Panc1 (cell line): ENCODE data around the gene JOSD2. TPM values are rescaled to one million over a fixed set of nuclear protein-coding genes. Genes with fewer than 3 reads are reported as not detected.

ENCODE experiments used
- ATAC-seq: fragments of 200-7000 bp; cut with Tn5 transposase; 2 replicates; pipeline ENCODE4 v1.9.1; 2020; ENCODE audit warnings: mild to moderate bottlenecking, moderate library complexity
- BruUV-seq: library from RNA; stranded (reverse); fragments of 400-500 nt; replicated peaks from 2 replicates; lab custom pipeline; 2021; lab: Mats Ljungman, UMichigan
- CTCF ChIA-PET: fragments of 300-600 bp; sonication (Branson Sonifier 250); formaldehyde crosslinking; loops from one replicate; lab custom pipeline; 2022; ENCODE audit warnings: antibody characterized with exemption; lab: Charles Lee
- POLR2A ChIA-PET: fragments of 300-600 bp; sonication (Branson Sonifier 250); formaldehyde crosslinking; loops from one replicate; lab custom pipeline; 2022; ENCODE audit warnings: antibody characterized with exemption; lab: Charles Lee
- DNase-seq: peaks from one replicate; pipeline ENCODE4 v3.0.0-alpha.2; 2010; ENCODE audit warnings: low read depth, low spot score
- H3K27ac ChIP-seq: 2 replicates; pipeline ENCODE4 v1.5.1; 2011; ENCODE audit warnings: mild to moderate bottlenecking, low read length, inconsistent platforms
- H3K27me3 ChIP-seq: fragments of 200-500 bp; sonication (Bioruptor generic); 2 replicates; pipeline ENCODE4 v1.6.0; 2014; ENCODE audit warnings: low read length, inconsistent platforms; ENCODE audit not compliant: control insufficient read depth, insufficient read depth
- H3K36me3 ChIP-seq: fragments of 200-500 bp; sonication (Bioruptor generic); 2 replicates; pipeline ENCODE4 v1.5.1; 2014; ENCODE audit warnings: inconsistent platforms, mild to moderate bottlenecking, low read length, moderate library complexity; ENCODE audit not compliant: control insufficient read depth, insufficient read depth
- H3K4me1 ChIP-seq: 2 replicates; pipeline ENCODE4 v1.5.1; 2011; ENCODE audit warnings: inconsistent platforms, mild to moderate bottlenecking, low read length, moderate library complexity; ENCODE audit not compliant: control insufficient read depth, insufficient read depth
- H3K4me3 ChIP-seq, 2 experiments: 2 replicates each; pipeline ENCODE4 v1.5.1; 2011 to 2012; ENCODE audit warnings: low read depth in 2 of 2, low read length in 2 of 2, mild to moderate bottlenecking in 2 of 2, inconsistent platforms in 1 of 2, moderate library complexity in 1 of 2
- H3K9me3 ChIP-seq: fragments of 200-500 bp; sonication (Bioruptor generic); 2 replicates; pipeline ENCODE4 v1.5.1; 2014; ENCODE audit warnings: low read depth, mild to moderate bottlenecking, inconsistent platforms, low read length, moderate library complexity; ENCODE audit not compliant: control insufficient read depth, insufficient read depth
- CTCF ChIP-seq: fragments of 450-650 bp; IDR thresholded peaks from 2 replicates; pipeline ENCODE4 v1.5.1; 2017; ENCODE audit warnings: mild to moderate bottlenecking
- POLR2AphosphoS5 ChIP-seq: IDR thresholded peaks from 2 replicates; pipeline ENCODE4 v1.6.1; 2012; ENCODE audit warnings: mild to moderate bottlenecking, low read depth, low read length, moderate library complexity
- REST ChIP-seq, 2 experiments: IDR thresholded peaks; 2 replicates each; pipeline ENCODE4 v1.6.1; 2011 to 2012; ENCODE audit warnings: low read depth in 2 of 2, control low read depth in 1 of 2, low read length in 1 of 2, mild to moderate bottlenecking in 1 of 2, moderate library complexity in 1 of 2; ENCODE audit not compliant: insufficient read depth in 1 of 2
- SIN3A ChIP-seq: IDR thresholded peaks from 2 replicates; pipeline ENCODE4 v1.6.1; 2012; ENCODE audit warnings: low read depth, mild to moderate bottlenecking, low read length, moderate library complexity, borderline replicate concordance; ENCODE audit not compliant: insufficient read depth
- TCF7L2 ChIP-seq: IDR thresholded peaks from 2 replicates; pipeline ENCODE4 v1.6.1; 2011; ENCODE audit warnings: mild to moderate bottlenecking, low read depth, low read length, inconsistent platforms
- in situ Hi-C: cut with HindIII; loops from 2 replicates; pipeline ENCODE4 v1.10.0; 2016; ENCODE audit warnings: low sequenced_read_pairs, low pct_unique_long_range_greater_than_20kb
- intact Hi-C: fragments of 100-400 bp; cut with micrococcal nuclease; formaldehyde crosslinking; loops from one replicate; pipeline ENCODE4 v1.10.0; 2022; ENCODE audit not compliant: unreplicated experiment
- total RNA-seq: library from RNA; stranded (reverse); gene quantifications from one replicate; pipeline ENCODE4 v1.2.1, GENCODE V29; 2021; ENCODE audit not compliant: unreplicated experiment

The JOSD2 gene
- total RNA-seq, 1 experiment from 2014 or later: 51.8 TPM

- DNase-seq: no peak
- no peak for TF ChIP-seq POLR2AphosphoS5
- no peak for TF ChIP-seq SIN3A
- TF ChIP-seq TCF7L2: no peak
- TF ChIP-seq REST (IDR thresholded peaks at IDR 0.05; ENCODE audit: insufficient read depth in 1 of 2, low read depth in 2 of 2, low read length in 1 of 2): no peak
- TF ChIP-seq CTCF: no peak
- ChIA-PET POLR2A (no interaction called here), CTCF (no interaction called here)
- intact Hi-C loops: no loop called here
- H3K9me3 ChIP-seq: no peaks in the 10 kb centered on the region
- H3K4me3 ChIP-seq: no peak overlapping the region
- in situ Hi-C loops: no loop called here
- no peak overlapping the region for H3K27ac ChIP-seq
- H3K27me3 ChIP-seq: no peaks in the 10 kb centered on the region
- H3K4me1 ChIP-seq: no peaks in the 10 kb centered on the region
- ATAC-seq: no peak
- no peaks in the 10 kb centered on the region for H3K36me3 ChIP-seq
- no TSS peak for BruUV-seq
These were observed 37.4 kb upstream of the JOSD2 start for GRCh38 chr19:50548191-50549058.

GRCh38 chr19:50547385-50548190 lies 36.6 kb upstream of the JOSD2 start:
- no peaks in the 10 kb centered on the region for H3K27me3 ChIP-seq
- no peak for ATAC-seq
- no TSS peak for BruUV-seq
- TF ChIP-seq CTCF: no peak; the same call in 1 of the 2 replicates
- no peak for TF ChIP-seq POLR2AphosphoS5
- no peak for TF ChIP-seq SIN3A
- no peak for TF ChIP-seq TCF7L2
- no peak for TF ChIP-seq REST (IDR thresholded peaks at IDR 0.05; ENCODE audit: insufficient read depth in 1 of 2, low read depth in 2 of 2, low read length in 1 of 2)
- H3K27ac ChIP-seq: no peak overlapping the region
- intact Hi-C loops: no loop called here
- ChIA-PET POLR2A (no interaction called here), CTCF (interaction anchor here (0.7 kb wide), 1 partner anchor 9 kb away, joined by 14 read pairs; no protein-coding TSS in a partner anchor)
- no peaks in the 10 kb centered on the region for H3K4me1 ChIP-seq
- DNase-seq: no peak
- H3K4me3 ChIP-seq: no peak overlapping the region
- no peaks in the 10 kb centered on the region for H3K9me3 ChIP-seq
- no peaks in the 10 kb centered on the region for H3K36me3 ChIP-seq
- in situ Hi-C loops: no loop called here
